HG03439 (cell line): ENCODE measurements around the gene TSPAN18.

Experiments used
- ATAC-seq: cut with Tn5 transposase; IDR thresholded peaks from one replicate; pipeline ENCODE4 v1.9.1; 2021; ENCODE audit warnings: mild to moderate bottlenecking, moderate library complexity; ENCODE audit not compliant: unreplicated experiment

Gene TSPAN18

DNA sequence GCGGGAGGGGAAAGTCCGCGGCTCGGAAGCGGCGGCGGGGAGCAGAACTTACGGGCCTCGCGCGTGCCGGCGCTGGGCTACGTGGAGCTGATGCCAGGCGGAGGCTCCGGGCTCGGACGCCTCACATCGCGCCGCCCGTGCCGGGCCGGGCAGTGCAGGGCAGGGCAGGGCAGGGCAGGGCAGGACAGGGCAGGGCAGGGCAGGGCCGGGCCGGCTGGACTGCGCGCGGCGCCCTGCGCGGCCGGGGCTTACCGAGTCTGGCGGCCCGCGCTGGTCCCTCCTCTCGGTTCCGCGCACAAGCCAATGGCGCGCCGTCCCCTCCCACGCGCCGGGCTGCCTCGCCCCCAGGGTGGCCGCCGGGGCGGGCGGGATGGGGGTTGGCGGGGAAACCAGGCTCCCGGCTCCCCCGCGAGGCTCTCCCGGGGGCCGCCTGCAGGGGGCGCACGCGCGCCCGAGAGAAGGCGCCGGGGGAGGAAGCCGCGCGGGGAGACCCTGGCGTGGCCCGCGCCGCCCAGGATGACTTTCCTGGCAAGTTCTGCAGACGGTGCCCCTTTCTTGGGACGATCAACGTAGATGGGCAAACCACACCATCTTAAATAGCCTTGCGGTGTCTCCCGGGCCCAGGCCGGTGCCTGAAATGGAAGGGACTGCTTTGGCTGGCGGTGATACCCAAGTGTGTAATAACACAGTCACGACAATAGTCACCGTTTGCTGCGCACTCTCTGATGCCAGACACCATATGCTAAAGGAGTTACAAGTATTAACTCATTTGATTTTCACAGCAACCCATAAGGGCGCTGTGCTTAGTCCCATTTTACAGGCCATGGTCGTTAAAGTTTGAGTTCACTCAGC is 224.1 kb downstream of the TSPAN18 start, which contains the start of gene TP53I11:
Gene TP53I11, minus strand, starts transcription at position 259 of the 852 bp plus-strand sequence. CDS start 12,548 bp downstream, outside the sequence.
- ATAC-seq: no peak

- ATAC-seq: no peak
Measured at GRCh38 chr11:44952082-44952481, 225.3 kb downstream of the TSPAN18 start.

GRCh38 chr11:44952500-44953260 is 225.9 kb downstream of the TSPAN18 start:
- ATAC-seq: no peak

DNA sequence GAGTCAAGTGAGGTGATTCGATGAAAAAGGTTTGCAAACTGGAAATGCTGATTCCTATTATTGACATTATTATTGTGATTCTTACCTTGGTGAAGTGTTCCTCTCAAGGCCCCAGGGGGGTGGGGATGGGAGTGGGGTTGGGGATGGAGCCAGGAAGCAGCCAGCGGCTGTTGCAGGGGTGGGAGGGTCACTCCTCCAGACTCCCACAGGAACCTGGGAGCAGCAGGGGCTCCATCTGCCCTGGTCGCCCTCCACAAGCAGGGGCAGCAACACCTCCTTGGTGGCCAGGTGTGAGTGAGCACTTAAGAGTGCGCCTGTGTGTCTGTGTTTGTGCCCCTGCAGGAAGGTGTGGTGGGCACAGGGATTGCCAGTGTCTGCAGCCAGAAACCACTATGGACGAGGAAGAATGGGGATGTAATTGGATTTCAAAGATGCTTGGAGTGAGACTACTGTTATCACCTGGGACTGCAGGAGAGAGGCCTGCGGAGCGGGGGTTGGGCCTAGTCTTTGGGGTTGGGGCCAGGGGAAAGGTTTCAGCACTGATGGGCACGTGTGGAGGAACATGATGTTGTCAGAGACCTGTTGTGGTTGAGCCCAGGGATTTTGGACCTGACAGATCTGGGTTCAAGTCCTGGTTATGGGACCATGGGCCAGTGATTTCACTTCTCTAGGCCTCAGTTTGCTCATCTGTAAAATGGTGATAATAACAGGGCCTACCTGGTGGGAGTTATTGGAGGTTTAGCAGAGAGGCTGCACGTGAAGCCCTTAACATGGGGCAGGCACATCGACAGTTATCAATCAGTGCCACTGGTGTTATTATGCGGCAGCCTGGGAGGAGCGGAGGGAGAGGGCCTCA is 227.5 kb downstream of the TSPAN18 start:
- ATAC-seq: no peak

- no peak for ATAC-seq
Measured at GRCh38 chr11:44955015-44955738, 228.4 kb downstream of the TSPAN18 start.

GRCh38 chr11:44957040-44957515 is 230.3 kb downstream of the TSPAN18 start:
- ATAC-seq: no peak

DNA sequence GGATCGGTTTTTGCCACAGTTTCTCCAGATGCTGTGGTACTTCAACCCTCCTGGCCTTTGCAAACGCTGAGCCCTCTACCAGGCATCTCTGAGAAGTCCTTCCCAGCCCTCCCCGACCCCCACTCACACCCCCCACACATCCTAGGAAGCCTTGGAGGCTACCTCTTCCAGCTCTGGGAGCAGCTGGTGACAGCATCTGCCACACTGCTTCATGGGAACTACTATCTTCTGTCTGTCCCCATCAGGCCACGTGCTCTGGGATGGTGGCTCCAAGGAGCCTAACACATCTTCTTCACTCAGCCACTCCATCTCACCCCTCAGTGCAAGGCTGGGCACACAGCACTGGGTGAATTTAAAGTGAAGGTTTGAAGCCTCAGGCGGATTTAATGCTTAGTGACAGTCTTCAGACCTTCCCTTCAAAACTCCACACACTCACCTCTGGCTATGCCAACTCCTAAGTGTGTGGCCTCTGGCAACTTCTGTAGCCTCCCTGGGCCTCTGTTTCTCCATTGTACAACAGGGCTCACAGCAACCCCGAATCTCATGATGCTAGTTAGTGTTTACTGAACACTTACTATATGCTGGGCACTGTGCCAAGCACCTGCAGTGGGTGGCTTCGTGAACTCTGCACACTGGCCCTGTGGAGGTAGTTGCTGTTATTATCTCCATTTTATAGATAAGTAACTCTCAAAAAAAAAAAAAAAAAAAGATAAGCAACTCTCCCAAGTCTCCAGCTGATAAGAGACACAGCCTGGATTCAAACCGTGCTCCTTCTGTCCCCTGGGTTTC is 231.2 kb downstream of the TSPAN18 start:
- ATAC-seq: no peak

DNA sequence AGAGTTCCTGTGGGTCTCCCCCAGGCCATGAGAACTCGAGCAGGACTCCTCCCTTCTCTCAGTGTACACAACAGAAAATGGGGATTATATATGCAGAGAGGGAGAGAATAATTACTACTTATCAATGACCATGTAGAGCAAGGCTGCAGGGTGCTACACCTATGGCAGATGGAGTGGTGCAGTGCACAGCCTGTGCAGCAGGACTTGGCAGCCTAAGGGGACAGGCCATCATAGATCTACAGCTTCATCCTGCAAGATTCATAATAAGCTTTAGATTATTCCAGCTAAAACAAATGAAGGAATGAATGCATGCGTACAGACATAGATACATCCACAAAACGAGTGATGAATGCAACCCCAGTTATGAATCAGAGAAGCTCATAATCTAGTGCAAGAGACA is 232.3 kb downstream of the TSPAN18 start:
- no peak for ATAC-seq

DNA sequence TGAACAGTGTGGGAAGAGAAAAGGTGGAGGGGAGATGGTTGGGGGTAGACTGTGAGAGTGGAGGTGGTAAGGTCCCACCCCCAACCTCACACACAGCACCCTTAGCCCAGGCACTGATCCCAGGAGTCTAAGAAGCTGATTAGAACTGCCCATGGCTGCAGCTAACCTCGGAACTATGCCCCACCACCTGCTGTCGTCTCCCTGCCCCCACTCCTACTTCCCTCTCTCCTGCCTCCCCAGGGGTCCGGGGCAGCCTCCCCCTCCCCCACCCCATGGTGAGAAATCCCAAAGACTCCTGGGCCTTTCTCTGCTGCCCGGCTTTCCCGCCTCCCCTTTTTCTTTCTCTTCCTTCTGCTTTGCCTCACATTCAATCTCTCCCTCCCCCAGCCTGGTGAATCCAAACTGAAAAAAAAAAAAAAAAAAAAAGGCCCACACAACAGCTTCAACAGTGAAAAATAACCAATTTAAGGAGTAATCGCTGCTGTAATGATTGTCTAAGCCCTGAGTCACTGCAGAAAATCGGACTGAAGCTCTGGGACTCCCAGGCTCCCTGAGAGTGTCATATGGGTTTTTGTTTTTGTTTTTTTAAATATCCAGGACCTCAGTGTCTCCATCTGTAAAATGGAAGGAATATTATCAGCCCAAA is 233.6 kb downstream of the TSPAN18 start:
- ATAC-seq: no peak

- ATAC-seq: no peak
Measured at GRCh38 chr11:44962464-44962863, 235.7 kb downstream of the TSPAN18 start.

- no peak for ATAC-seq
Measured at GRCh38 chr11:44963136-44963535, 236.4 kb downstream of the TSPAN18 start.

DNA sequence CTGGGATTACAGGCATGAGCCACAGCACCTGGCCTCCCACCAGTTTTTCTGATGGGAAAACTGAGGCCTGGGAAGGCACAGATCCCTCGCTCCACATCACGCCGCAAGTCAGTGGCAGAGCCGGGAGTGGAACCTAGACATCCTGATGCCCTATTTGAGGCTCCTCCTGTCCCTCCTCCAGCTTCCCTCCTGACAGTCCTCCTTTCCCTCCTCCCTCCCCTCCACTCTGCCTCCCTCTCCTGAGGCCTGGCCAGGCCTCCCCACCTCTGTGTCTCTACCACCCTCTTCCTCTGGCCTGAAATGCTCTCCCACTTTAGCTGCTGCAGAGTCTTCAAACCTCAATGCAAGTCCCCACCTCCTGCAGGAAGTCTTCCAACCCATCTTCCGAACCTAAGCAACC is 237.2 kb downstream of the TSPAN18 start:
- ATAC-seq: no peak

GRCh38 chr11:44964526-44965209 is 237.9 kb downstream of the TSPAN18 start:
- no peak for ATAC-seq

- ATAC-seq: no peak
Measured at GRCh38 chr11:44966694-44967093, 239.9 kb downstream of the TSPAN18 start.

- no peak for ATAC-seq
Measured at GRCh38 chr11:44967930-44968496, 241.3 kb downstream of the TSPAN18 start.

GRCh38 chr11:44968510-44968909 is 241.7 kb downstream of the TSPAN18 start:
- ATAC-seq: no peak

GRCh38 chr11:44969651-44970252 is 243.0 kb downstream of the TSPAN18 start:
- ATAC-seq: no peak

- ATAC-seq: no peak
Measured at GRCh38 chr11:44970293-44970692, 243.5 kb downstream of the TSPAN18 start.
